Stimulated activated CD8-positive, alpha-beta memory T cell treated with anti-CD3 and anti-CD28 coated beads, Interleukin-7, amount 100 ng/mL, for 48 hours (primary cell): ENCODE measurements around the gene NPC1L1.
"Not testable (repeated sequence)": the region's sequence is repeated elsewhere in the genome, so short reads cannot be mapped to it uniquely, and the experiment has no call there.

Experiments used
- DNase-seq, 2 donors: peaks; one replicate each; pipeline ENCODE4 v3.0.0-alpha.2; 2020; ENCODE audit warnings: low read depth in 1 of 2; ENCODE audit errors: extremely low read depth in 1 of 2

NPC1L1 gene

GRCh38 chr7:44565097-44565794, 24.1 kb upstream of the NPC1L1 start:
- DNase-seq = peak in 1 of 2 donors; percentile 16

- no peak for DNase-seq
These were observed 23.5 kb upstream of the NPC1L1 start for GRCh38 chr7:44564606-44565005.

GRCh38 chr7:44563171-44563679, 22.1 kb upstream of the NPC1L1 start:
- DNase-seq = no peak

- DNase-seq = not testable (repeated sequence)
These were observed 21.5 kb upstream of the NPC1L1 start for GRCh38 chr7:44562622-44562962.

- DNase-seq = no peak
These were observed 21.0 kb upstream of the NPC1L1 start for GRCh38 chr7:44561962-44562621.

GRCh38 chr7:44561481-44561880, 20.4 kb upstream of the NPC1L1 start:
- no peak for DNase-seq

- DNase-seq = no peak
These were observed 18.4 kb upstream of the NPC1L1 start for GRCh38 chr7:44559485-44559884.

GRCh38 chr7:44557485-44557884, 16.4 kb upstream of the NPC1L1 start:
- DNase-seq = no peak

GRCh38 chr7:44555350-44555749, 14.2 kb upstream of the NPC1L1 start:
- no peak for DNase-seq

GRCh38 chr7:44552473-44553005, 11.4 kb upstream of the NPC1L1 start:
- not testable (repeated sequence) for DNase-seq

- DNase-seq = no peak
These were observed 8.3 kb upstream of the NPC1L1 start for GRCh38 chr7:44549457-44549856.

- DNase-seq = no peak
These were observed 7.8 kb upstream of the NPC1L1 start for GRCh38 chr7:44548893-44549292.

GRCh38 chr7:44547536-44548231, 6.6 kb upstream of the NPC1L1 start:
- DNase-seq = no peak

- no peak for DNase-seq
These were observed 913 bp upstream of the NPC1L1 start for GRCh38 chr7:44541876-44542610.

GRCh38 chr7:44540592-44541027, 520 bp downstream of the NPC1L1 start:
- DNase-seq = no peak

GRCh38 chr7:44539669-44540506, 1.2 kb downstream of the NPC1L1 start:
- DNase-seq = no peak

GRCh38 chr7:44538798-44539668, 2.1 kb downstream of the NPC1L1 start:
- no peak for DNase-seq

- no peak for DNase-seq
These were observed 2.9 kb downstream of the NPC1L1 start for GRCh38 chr7:44538093-44538797.
